Naive thymus-derived CD8-positive, alpha-beta T cell (primary cell): ENCODE data around the gene PIH1D1. TPM values are rescaled to one million over a fixed set of nuclear protein-coding genes. Genes with fewer than 3 reads are reported as not detected.

Experiments
- ATAC-seq, 2 donors: fragments of 150-1000 bp; cut with Tn5 transposase in 1 of 2; sonication (Bioruptor Pico), chemical (Tn5 transposase) in 1 of 2; 1 replicate in 1 of 2; 2 replicates in 1 of 2; pipeline ENCODE4 v1.10.0; 2021; ENCODE audit warnings: mild to moderate bottlenecking in 2 of 2, moderate library complexity in 2 of 2
- POLR2A ChIA-PET: fragments of 350-600 bp; sonication (Branson Sonifier 250); formaldehyde crosslinking; loops from one replicate; lab custom pipeline; 2021; ENCODE audit warnings: antibody characterized with exemption; lab: Charles Lee
- DNase-seq, 10 donors: peaks; one replicate each; pipeline versions ENCODE4 v3.0.0 to v3.0.0-alpha.2; 2020 to 2022
- H3K27ac Mint-ChIP-seq, 10 donors: one replicate each; pipeline ENCODE4 v1.8.0; 2020 to 2022; ENCODE audit warnings: mild to moderate bottlenecking in 10 of 10, mixed read lengths in 10 of 10, moderate library complexity in 4 of 10, inconsistent platforms in 1 of 10
- H3K27me3 Mint-ChIP-seq, 5 donors: one replicate each; pipeline ENCODE4 v1.8.0; 2021 to 2022; ENCODE audit warnings: mixed read lengths in 5 of 5
- H3K36me3 Mint-ChIP-seq, 3 donors: one replicate each; pipeline ENCODE4 v1.8.0; 2020 to 2022; ENCODE audit warnings: mixed read lengths in 3 of 3, mild to moderate bottlenecking in 2 of 3, inconsistent platforms in 1 of 3
- H3K4me1 Mint-ChIP-seq, 4 donors: one replicate each; pipeline ENCODE4 v1.8.0; 2021 to 2022; ENCODE audit warnings: mixed read lengths in 4 of 4
- H3K4me3 Mint-ChIP-seq, 10 donors: one replicate each; pipeline ENCODE4 v1.8.0; 2020 to 2022; ENCODE audit warnings: mild to moderate bottlenecking in 10 of 10, mixed read lengths in 10 of 10, moderate library complexity in 6 of 10, inconsistent platforms in 1 of 10
- H3K9me3 Mint-ChIP-seq, 9 donors: one replicate each; pipeline ENCODE4 v1.8.0; 2020 to 2022; ENCODE audit warnings: mixed read lengths in 9 of 9, mild to moderate bottlenecking in 3 of 9, inconsistent platforms in 1 of 9, moderate library complexity in 1 of 9
- polyA plus RNA-seq, 3 donors: library from polyadenylated mRNA; unstranded; fragments of 300-500 nt; fragmentation: Illumina TruSeq; gene quantifications; one replicate each; pipeline ENCODE4 v1.2.3, GENCODE V29; 2021
- total RNA-seq, 8 experiments: library from RNA in 2 of 8; stranded (reverse) in 2 of 8; gene quantifications; one replicate each; pipeline ENCODE4 v1.2.3 and lab custom pipeline; 2021 to 2026

Gene PIH1D1
- 100 to 1,000 TPM; 157 to 179 TPM for total RNA-seq
- 10 to 100 TPM; 85.3 to 88.9 (median 86.7) TPM for polyA plus RNA-seq
- total RNA-seq (lab: John Stamatoyannopoulos, UW): 69.0 to 119 (median 90.6) reads per million in 6 experiments

DNA sequence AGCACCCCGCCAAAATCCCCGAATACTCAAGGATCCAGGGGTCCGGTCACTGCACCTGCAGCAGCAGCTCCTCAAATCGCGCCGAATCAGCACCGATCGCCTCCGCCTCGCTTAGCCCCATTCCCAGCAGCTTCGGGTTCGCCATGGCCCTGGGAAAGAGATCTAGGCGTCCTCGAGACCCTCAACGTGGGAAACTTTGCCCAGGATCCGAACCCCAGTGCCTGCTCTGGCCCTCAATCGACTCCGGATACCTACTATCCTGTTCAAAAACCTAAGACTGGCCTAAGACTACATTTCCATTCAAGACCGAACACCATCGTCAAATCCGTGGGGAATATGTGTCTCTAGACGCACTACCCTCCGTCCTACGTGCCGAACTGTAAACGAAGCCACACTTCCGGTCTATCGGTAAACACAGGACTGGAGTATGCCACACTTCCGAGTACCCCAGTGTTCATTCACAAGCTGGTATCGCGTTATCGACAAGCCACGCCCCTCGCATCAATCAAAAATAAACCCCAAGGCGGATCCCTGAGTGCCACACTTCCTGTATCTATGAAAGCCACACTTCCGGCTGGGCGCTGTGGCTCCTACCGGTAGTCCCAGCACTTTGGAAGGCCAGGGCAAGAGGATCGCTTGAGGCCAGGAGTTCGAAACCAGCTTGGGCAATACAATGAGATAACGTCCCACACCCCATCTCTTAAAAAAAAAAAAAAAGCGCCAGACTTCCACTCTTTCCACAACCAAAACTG, at the start of gene PIH1D1:
Gene PIH1D1, minus strand, starts transcription at position 385 of the 752 bp plus-strand sequence. Its CDS starts 240 bp downstream, at position 145.
- POLR2A ChIA-PET: interaction anchor here (0.7 to 12.3 kb wide), 20 partner anchors 9 to 605 kb away, joined by 3 to 321 read pairs (median 5); partner anchors contain the start of genes FLT3LG, FTL, KASH5 and PRMT1
- H3K36me3 Mint-ChIP-seq: peaks cover 0 to 40% (median 7%) of the 10 kb centered on the region in 3 donors
- peaks cover 22 to 63% (median 61%) of the 10 kb centered on the region in 4 donors for H3K4me1 Mint-ChIP-seq
- DNase-seq: peak; percentile 76 to 99 (median 94)
- H3K4me3 Mint-ChIP-seq: peak within 1 kb of the TSS; percentile 95 to 100 (median 99)
- H3K9me3 Mint-ChIP-seq: no peaks in the 10 kb centered on the region
- peak; percentile 62 to 69 for ATAC-seq
- H3K27ac Mint-ChIP-seq: peak within 1 kb of the TSS; percentile 93 to 100 (median 100)
- H3K27me3 Mint-ChIP-seq: no peaks in the 10 kb centered on the region

DNA sequence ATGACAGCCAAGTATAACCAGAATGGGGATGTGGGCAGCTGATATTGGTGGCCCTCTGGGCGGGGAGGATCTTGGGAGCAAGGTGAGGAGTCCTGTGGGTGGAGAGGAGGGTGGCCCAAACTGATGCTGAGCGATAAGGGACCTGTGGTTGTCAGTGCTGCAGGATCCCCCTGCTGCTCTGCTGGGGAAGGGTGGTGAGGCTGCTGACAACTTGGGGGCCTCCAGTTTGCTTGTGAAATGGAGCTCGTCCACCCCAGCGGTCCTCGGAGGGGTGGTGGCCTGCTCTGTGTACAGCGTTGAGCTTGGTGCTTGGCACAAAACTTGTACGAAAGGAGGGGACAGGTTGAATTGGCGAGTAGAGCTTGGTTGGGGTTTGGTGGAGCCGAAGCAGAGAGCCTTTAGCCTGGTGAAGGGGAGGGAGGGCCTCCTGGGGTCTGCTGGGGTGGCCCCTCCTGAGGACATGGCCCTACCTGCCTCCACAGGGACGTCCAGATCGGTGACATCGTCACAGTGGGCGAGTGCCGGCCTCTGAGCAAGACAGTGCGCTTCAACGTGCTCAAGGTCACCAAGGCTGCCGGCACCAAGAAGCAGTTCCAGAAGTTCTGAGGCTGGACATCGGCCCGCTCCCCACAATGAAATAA, 47.5 kb upstream of the PIH1D1 start:
- no peak for ATAC-seq
- peak overlapping the region; percentile 95 to 100 (median 99) for H3K27ac Mint-ChIP-seq

DNA sequence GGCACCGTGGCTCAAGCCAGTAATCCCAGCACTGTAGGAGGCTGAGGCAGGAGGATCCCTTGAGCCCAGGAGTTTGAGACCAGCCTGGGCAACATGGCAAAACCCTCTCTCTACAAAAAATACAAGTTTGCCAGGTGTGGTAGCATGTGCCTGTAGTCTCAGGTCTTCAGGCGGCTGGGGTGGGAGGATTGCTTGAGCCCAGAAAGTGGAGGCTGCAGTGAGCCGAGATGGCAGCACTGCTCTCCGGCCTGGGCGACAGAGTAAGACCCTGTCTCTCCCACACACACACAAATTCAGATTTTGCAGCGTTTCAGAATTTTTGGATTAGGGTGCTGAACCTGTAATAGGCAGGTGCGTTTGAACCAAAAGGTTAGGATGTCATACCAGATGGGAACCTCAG, 46.9 kb upstream of the PIH1D1 start:
- Mint-ChIP-seq H3K27me3 (peaks cover 0 to 2% (median 0%) of the 10 kb centered on the region in 5 donors), H3K27ac (peak overlapping the region; percentile 95 to 100 (median 99)), H3K4me3 (peak overlapping the region; percentile 96 to 100 (median 100)), H3K9me3 (peaks cover 0 to 2% (median 0%) of the 10 kb centered on the region in 9 donors), H3K4me1 (peaks cover 18 to 80% (median 67%) of the 10 kb centered on the region in 4 donors), H3K36me3 (peaks cover 17 to 39% (median 29%) of the 10 kb centered on the region in 3 donors)
- ATAC-seq: no peak
- no peak for DNase-seq
- POLR2A ChIA-PET: interaction anchor here (1.3 kb wide), 2 partner anchors 33 to 82 kb away, joined by 3 to 5 read pairs; partner anchors contain the start of genes NOSIP and PRRG2

More for the DNA sequence above, 47.5 kb upstream of the PIH1D1 start:
- no peaks in the 10 kb centered on the region for H3K9me3 Mint-ChIP-seq
- POLR2A ChIA-PET: interaction anchor here (0.7 to 1.3 kb wide), 6 partner anchors 12 to 82 kb away, joined by 3 to 5 read pairs (median 3); partner anchors contain the start of genes NOSIP and PRRG2
- peak overlapping the region; percentile 96 to 100 (median 100) for H3K4me3 Mint-ChIP-seq
- peak in 1 of 10 donors; percentile 26 for DNase-seq
- peaks cover 17 to 39% (median 29%) of the 10 kb centered on the region in 3 donors for H3K36me3 Mint-ChIP-seq
- peaks cover 18 to 80% (median 66%) of the 10 kb centered on the region in 4 donors for H3K4me1 Mint-ChIP-seq
- H3K27me3 Mint-ChIP-seq: peaks cover 0 to 2% (median 0%) of the 10 kb centered on the region in 5 donors

DNA sequence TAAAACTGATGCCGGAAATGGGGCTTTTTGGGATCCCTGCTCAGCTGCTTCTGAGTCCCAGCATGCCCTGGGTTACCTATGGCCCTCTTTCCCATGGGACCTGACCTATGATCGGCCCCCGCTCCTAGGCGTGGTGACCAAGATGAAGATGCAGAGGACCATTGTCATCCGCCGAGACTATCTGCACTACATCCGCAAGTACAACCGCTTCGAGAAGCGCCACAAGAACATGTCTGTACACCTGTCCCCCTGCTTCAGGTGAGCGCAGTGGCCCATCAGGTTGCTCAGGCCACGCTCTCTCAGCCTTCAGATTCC, 46.1 kb upstream of the PIH1D1 start:
- peak overlapping the region; percentile 96 to 100 (median 99) for H3K27ac Mint-ChIP-seq
- H3K36me3 Mint-ChIP-seq: peaks cover 17 to 45% (median 33%) of the 10 kb centered on the region in 3 donors
- H3K9me3 Mint-ChIP-seq: peaks cover 0 to 2% (median 0%) of the 10 kb centered on the region in 9 donors
- H3K4me1 Mint-ChIP-seq: peaks cover 19 to 79% (median 67%) of the 10 kb centered on the region in 4 donors
- POLR2A ChIA-PET: interaction anchor here (2.8 to 4.2 kb wide), 2 partner anchors 167 to 179 kb away, joined by 19 to 24 read pairs; partner anchors contain the start of genes BCL2L12, IRF3 and PRMT1
- H3K4me3 Mint-ChIP-seq: peak overlapping the region; percentile 96 to 100 (median 100)
- DNase-seq (no peak), ATAC-seq (no peak)
- H3K27me3 Mint-ChIP-seq: peaks cover 0 to 2% (median 0%) of the 10 kb centered on the region in 5 donors

DNA sequence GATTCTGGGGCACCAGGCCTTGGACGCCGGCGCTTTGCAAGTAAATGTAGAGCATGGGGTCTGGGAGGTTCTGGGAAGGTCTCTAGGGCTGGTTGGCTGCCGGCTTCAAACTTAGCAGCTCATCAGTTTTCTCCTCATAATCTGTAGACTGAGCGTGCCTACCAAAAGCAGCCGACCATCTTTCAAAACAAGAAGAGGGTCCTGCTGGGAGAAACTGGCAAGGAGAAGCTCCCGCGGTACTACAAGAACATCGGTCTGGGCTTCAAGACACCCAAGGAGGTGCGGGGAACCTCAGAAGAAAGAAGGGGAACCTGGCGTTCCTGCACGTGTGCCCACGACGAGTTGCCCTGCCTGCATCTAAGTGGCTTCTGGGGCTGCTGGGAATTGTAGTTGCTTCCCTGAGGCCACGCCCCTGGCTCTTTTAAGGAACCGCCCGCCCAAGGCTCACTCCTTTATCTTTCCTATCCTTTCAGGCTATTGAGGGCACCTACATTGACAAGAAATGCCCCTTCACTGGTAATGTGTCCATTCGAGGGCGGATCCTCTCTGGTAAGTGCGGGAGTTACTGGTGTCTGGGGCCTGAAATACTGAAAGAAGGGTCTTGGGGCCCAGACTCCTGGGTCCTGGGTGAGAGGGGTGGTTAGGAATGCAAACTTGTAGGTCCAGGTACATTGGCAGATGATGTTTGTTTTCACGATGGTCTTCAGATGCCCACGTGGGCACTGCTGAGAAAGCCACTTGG, 45.6 kb upstream of the PIH1D1 start:
- peaks cover 18 to 79% (median 66%) of the 10 kb centered on the region in 4 donors for H3K4me1 Mint-ChIP-seq
- POLR2A ChIA-PET: interaction anchor here (1.7 to 4.2 kb wide), 6 partner anchors 16 to 180 kb away, joined by 5 to 45 read pairs (median 16); partner anchors contain the start of genes ALDH16A1, BCL2L12, IRF3 and NOSIP
- ATAC-seq: peak; percentile 3 to 5

DNA sequence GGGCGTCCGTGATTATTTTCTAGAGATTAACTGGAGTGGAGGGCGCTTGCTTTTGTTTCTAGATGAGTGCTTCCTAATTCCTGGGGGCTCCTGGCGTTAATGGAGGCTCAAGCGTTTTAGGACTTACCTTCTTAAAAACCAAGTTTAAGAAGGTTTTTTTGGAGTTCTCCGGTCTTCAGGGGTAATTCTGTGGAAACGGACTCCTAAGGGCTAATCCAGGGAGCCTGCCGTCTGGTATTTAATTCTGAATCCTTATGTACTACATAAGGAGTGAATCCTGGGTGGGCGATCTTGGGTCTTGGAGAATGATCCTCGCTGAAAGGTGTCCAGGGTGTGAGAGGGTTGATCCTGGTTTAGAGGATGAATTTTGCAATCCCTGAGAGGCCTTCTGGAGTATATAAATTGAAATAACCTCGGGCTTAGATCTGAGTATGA, 45.0 kb upstream of the PIH1D1 start:
- POLR2A ChIA-PET: interaction anchor here (1.0 to 4.2 kb wide), 9 partner anchors 17 to 180 kb away, joined by 3 to 45 read pairs (median 6); partner anchors contain the start of genes ALDH16A1, BCL2L12, IRF3 and NOSIP
- Mint-ChIP-seq H3K36me3 (peaks cover 17 to 57% (median 36%) of the 10 kb centered on the region in 3 donors), H3K27ac (peak overlapping the region; percentile 96 to 100 (median 99)), H3K4me3 (peak overlapping the region; percentile 96 to 100 (median 100)), H3K4me1 (peaks cover 20 to 74% (median 64%) of the 10 kb centered on the region in 4 donors), H3K27me3 (peaks cover 0 to 2% (median 0%) of the 10 kb centered on the region in 5 donors), H3K9me3 (peaks cover 0 to 2% (median 0%) of the 10 kb centered on the region in 9 donors)
- no peak for ATAC-seq
- DNase-seq: no peak

More for the DNA sequence above, 45.6 kb upstream of the PIH1D1 start:
- Mint-ChIP-seq H3K9me3 (peaks cover 0 to 2% (median 0%) of the 10 kb centered on the region in 9 donors), H3K36me3 (peaks cover 17 to 51% (median 34%) of the 10 kb centered on the region in 3 donors), H3K27ac (peak overlapping the region; percentile 96 to 100 (median 99)), H3K27me3 (peaks cover 0 to 2% (median 0%) of the 10 kb centered on the region in 5 donors), H3K4me3 (peak overlapping the region; percentile 96 to 100 (median 100))
- peak; percentile 51 to 87 (median 72) for DNase-seq

DNA sequence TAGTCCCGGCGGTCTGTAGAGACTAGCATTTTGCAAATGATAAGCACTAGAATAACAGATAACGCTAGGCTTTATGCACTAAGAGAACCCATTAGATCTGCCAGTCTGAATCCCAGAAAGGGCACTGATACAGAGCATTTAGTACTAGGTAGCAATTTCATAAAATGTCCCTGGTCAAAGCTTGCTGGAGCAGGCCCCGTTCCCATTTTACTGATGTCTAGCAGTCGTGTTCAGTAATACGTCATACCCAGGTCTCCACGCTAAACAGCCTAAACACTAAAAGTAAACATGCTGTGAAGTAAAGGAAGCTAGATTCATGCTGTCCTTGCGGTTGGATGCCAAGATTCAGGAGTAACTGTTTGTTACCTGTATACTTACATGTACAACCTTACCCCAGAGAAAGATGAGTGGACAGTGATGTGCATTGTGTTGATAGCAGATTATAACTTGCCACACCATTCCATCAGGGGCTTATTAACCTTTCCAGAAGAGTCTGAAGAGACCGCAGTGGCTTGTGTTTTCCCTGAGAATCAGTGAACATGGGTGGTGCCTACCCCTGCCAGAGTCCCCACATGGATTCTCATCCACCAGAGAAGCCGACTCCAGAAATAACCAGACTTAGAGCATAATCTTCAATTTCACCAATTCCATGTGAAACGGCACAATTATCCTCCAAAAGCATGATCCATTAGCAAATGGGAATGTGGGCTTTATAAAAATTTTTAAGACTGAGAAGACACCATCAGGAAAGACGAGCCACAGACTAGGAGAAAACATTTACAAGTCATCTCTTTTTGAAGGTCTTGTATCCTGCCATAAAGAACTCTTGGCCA, 41.2 kb upstream of the PIH1D1 start:
- DNase-seq: no peak
- peaks cover 18 to 63% (median 35%) of the 10 kb centered on the region in 3 donors for H3K36me3 Mint-ChIP-seq
- peaks cover 0 to 2% (median 0%) of the 10 kb centered on the region in 9 donors for H3K9me3 Mint-ChIP-seq
- no peak for ATAC-seq
- H3K4me3 Mint-ChIP-seq: peak overlapping the region in 8 of 10 donors; percentile 13 to 52 (median 34)
- H3K4me1 Mint-ChIP-seq: peaks cover 12 to 72% (median 62%) of the 10 kb centered on the region in 4 donors
- POLR2A ChIA-PET: interaction anchor here (0.6 to 2.2 kb wide), 7 partner anchors 38 to 148 kb away, joined by 3 to 7 read pairs (median 3); partner anchors contain the start of gene PIH1D1
- H3K27me3 Mint-ChIP-seq: no peaks in the 10 kb centered on the region
- peak overlapping the region; percentile 53 to 93 (median 81) for H3K27ac Mint-ChIP-seq

DNA sequence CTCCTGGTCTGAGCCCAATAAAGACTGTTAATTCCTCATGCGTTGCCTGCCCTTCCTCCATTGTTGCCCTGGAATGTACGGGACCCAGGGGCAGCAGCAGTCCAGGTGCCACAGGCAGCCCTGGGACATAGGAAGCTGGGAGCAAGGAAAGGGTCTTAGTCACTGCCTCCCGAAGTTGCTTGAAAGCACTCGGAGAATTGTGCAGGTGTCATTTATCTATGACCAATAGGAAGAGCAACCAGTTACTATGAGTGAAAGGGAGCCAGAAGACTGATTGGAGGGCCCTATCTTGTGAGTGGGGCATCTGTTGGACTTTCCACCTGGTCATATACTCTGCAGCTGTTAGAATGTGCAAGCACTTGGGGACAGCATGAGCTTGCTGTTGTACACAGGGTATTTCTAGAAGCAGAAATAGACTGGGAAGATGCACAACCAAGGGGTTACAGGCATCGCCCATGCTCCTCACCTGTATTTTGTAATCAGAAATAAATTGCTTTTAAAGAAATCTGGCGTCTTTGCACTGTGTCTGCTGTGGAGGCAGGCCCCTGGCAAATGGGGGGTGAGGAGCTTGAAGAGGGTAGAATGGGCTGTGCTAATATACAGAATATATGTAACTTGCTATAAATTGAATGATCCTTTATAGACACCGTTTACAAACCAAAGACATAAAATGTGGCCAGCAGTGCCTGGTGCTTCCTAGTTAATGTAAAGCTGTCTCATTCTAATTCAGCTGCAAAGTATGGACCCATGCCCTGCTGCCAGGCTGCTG, 40.4 kb upstream of the PIH1D1 start:
- no peak for ATAC-seq
- POLR2A ChIA-PET: interaction anchor here (0.6 to 1.5 kb wide), 5 partner anchors 38 to 149 kb away, joined by 3 read pairs; partner anchors contain the start of gene PIH1D1
- H3K4me1 Mint-ChIP-seq: peaks cover 10 to 72% (median 60%) of the 10 kb centered on the region in 4 donors
- peaks cover 0 to 4% (median 0%) of the 10 kb centered on the region in 9 donors for H3K9me3 Mint-ChIP-seq
- peaks cover 0 to 3% (median 0%) of the 10 kb centered on the region in 5 donors for H3K27me3 Mint-ChIP-seq
- peak overlapping the region in 5 of 10 donors; percentile 13 to 43 (median 29) for H3K4me3 Mint-ChIP-seq
- peaks cover 15 to 63% (median 32%) of the 10 kb centered on the region in 3 donors for H3K36me3 Mint-ChIP-seq
- H3K27ac Mint-ChIP-seq: peak overlapping the region in 9 of 10 donors; percentile 49 to 93 (median 80)
- DNase-seq: no peak

DNA sequence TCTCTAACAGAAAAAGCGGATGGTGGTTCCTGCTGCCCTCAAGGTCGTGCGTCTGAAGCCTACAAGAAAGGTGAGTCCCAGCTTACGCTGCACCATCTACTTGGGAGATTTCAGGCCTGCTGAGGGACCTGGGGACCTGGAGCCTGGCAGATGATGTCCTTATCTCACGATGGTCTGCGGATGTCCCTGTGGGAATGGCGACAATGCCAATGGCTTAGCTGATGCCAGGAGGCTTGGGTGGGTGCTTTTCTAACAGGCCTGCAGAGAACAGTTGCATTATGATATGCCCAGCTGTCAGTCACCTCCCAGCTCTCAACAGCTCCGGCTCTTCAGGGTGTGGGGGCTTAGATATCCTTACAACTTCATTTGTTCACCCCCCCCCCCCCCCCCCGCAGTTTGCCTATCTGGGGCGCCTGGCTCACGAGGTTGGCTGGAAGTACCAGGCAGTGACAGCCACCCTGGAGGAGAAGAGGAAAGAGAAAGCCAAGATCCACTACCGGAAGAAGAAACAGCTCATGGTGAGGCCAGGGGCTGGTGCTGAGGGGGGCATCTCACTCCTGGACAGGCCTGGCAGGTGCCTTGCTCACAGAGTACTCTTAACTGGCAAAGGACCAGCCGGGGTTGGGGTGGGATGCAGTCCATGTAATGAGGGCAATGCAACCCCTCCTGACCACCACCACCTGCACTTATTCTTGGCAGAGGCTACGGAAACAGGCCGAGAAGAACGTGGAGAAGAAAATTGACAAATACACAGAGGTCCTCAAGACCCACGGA, 39.6 kb upstream of the PIH1D1 start:
- POLR2A ChIA-PET: interaction anchor here (0.6 to 1.5 kb wide), 2 partner anchors 11 to 39 kb away, joined by 3 to 4 read pairs; partner anchors contain the start of gene PIH1D1
- ATAC-seq (no peak), DNase-seq (no peak)
- Mint-ChIP-seq H3K27ac (peak overlapping the region in 7 of 10 donors; percentile 37 to 85 (median 62)), H3K27me3 (peaks cover 0 to 3% (median 0%) of the 10 kb centered on the region in 5 donors), H3K36me3 (peaks cover 12 to 62% (median 32%) of the 10 kb centered on the region in 3 donors), H3K9me3 (peaks cover 0 to 4% (median 0%) of the 10 kb centered on the region in 9 donors), H3K4me3 (peak overlapping the region in 6 of 10 donors; percentile 42 to 98 (median 67)), H3K4me1 (peaks cover 9 to 69% (median 58%) of the 10 kb centered on the region in 4 donors)
